ENCODE measurements around the gene PRKCA. TPM values are rescaled to one million over a fixed set of nuclear protein-coding genes. Genes with fewer than 3 reads are reported as not detected.
"Not testable (repeated sequence)": the region's sequence is repeated elsewhere in the genome, so short reads cannot be mapped to it uniquely, and the experiment has no call there.

PRKCA gene
- total RNA-seq, 1 experiment from 2014 or later: 20.7 TPM

DNA sequence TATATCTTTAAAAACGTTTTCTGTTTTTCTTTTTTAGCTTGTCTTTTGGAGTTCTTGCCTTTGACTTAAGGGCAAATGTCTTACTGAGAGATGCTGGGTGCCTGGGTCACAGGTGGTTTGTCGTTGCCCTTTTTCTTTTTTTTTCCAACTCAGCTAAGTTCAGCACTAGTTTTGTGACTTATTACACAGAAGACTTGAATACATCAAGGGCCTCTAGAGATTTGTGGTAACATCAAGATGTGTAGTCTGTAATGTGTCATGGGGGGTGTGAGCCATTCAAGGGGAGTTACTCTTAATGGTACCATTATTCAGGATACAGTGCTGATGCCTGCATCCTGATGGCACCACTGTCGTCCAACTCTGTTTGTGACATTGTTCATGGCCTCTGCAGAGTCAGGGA, 95.1 kb downstream of the PRKCA start:
- DNase-seq (ENCODE audit: unreplicated experiment): no peak
- ChIA-PET CTCF (interaction anchor here (0.6 kb wide), 1 partner anchor 123 kb away, joined by 3 read pairs; no protein-coding TSS in a partner anchor), POLR2A (no interaction called here)
- intact Hi-C loops (cut with micrococcal nuclease): no loop called here
- Mint-ChIP-seq H3K4me1 (ENCODE audit: insufficient read depth, unreplicated experiment) (peaks cover 2% of the 10 kb centered on the region), H3K4me3 (ENCODE audit: unreplicated experiment) (no peak overlapping the region), H3K9me3 (ENCODE audit: unreplicated experiment) (no peaks in the 10 kb centered on the region), H3K27ac (ENCODE audit: low read depth, unreplicated experiment) (no peak overlapping the region), H3K27me3 (ENCODE audit: insufficient read depth, unreplicated experiment) (no peaks in the 10 kb centered on the region), H3K36me3 (ENCODE audit: insufficient read depth, unreplicated experiment) (peaks cover 6% of the 10 kb centered on the region)
- BruUV-seq (replicated peaks): no TSS peak
- TF ChIP-seq, protein P1, sequence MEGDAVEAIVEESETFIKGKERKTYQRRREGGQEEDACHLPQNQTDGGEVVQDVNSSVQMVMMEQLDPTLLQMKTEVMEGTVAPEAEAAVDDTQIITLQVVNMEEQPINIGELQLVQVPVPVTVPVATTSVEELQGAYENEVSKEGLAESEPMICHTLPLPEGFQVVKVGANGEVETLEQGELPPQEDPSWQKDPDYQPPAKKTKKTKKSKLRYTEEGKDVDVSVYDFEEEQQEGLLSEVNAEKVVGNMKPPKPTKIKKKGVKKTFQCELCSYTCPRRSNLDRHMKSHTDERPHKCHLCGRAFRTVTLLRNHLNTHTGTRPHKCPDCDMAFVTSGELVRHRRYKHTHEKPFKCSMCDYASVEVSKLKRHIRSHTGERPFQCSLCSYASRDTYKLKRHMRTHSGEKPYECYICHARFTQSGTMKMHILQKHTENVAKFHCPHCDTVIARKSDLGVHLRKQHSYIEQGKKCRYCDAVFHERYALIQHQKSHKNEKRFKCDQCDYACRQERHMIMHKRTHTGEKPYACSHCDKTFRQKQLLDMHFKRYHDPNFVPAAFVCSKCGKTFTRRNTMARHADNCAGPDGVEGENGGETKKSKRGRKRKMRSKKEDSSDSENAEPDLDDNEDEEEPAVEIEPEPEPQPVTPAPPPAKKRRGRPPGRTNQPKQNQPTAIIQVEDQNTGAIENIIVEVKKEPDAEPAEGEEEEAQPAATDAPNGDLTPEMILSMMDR (IDR thresholded peaks at IDR 0.05; ENCODE audit: unreplicated experiment): no peak

DNA sequence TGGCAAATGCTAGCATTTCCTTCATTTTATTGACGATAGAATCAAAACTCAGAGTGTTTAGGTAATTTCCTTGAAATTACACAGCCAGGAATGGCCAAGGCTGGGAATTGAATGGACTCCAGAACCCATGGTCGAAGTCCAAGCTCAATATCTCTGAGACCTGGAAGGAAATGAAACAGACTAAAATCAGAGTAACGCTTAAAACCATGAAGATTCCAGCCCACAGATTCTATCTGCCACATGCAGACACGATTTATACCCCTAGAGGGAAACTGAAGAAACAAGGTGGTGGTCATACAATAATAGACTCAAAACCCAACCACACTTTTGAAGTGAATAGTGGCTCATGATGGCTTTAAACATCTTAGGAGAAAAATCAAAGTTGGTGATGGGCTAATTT, 95.6 kb downstream of the PRKCA start:
- H3K4me1 Mint-ChIP-seq (ENCODE audit: insufficient read depth, unreplicated experiment): peaks cover 6% of the 10 kb centered on the region
- POLR2A ChIA-PET: interaction anchor here (0.8 kb wide), 1 partner anchor 109 kb away, joined by 3 read pairs; no protein-coding TSS in a partner anchor
- no peak overlapping the region for H3K27ac Mint-ChIP-seq (ENCODE audit: low read depth, unreplicated experiment)
- no peaks in the 10 kb centered on the region for H3K9me3 Mint-ChIP-seq (ENCODE audit: unreplicated experiment)
- no peaks in the 10 kb centered on the region for H3K27me3 Mint-ChIP-seq (ENCODE audit: insufficient read depth, unreplicated experiment)
- no peak for DNase-seq (ENCODE audit: unreplicated experiment)
- no TSS peak for BruUV-seq (replicated peaks)
- CTCF ChIA-PET: no interaction called here
- intact Hi-C loops (cut with micrococcal nuclease): no loop called here
- TF ChIP-seq, protein P1 (IDR thresholded peaks at IDR 0.05; ENCODE audit: unreplicated experiment): no peak
- peaks cover 6% of the 10 kb centered on the region for H3K36me3 Mint-ChIP-seq (ENCODE audit: insufficient read depth, unreplicated experiment)
- H3K4me3 Mint-ChIP-seq (ENCODE audit: unreplicated experiment): no peak overlapping the region

DNA sequence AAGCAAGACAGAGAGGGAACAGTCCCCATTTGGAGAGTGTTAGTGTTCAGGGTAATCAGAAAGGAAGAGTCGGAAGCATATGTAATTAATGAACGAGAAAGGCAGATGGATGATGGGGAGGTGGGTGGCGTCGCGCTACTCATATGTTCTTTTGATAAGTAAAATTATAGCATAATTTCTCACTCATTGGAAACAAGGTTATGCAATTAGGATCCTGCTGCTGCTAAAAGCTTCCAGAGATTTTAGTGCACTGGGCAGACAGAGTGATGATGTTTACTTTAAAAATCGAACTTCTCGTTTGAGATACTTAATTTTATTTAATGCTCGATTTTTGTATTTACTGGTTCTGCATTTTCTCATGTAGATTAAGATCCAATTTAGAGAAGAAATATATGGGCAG, 96.2 kb downstream of the PRKCA start:
- Mint-ChIP-seq H3K27me3 (ENCODE audit: insufficient read depth, unreplicated experiment) (no peaks in the 10 kb centered on the region), H3K4me1 (ENCODE audit: insufficient read depth, unreplicated experiment) (peaks cover 6% of the 10 kb centered on the region), H3K4me3 (ENCODE audit: unreplicated experiment) (no peak overlapping the region), H3K9me3 (ENCODE audit: unreplicated experiment) (no peaks in the 10 kb centered on the region), H3K36me3 (ENCODE audit: insufficient read depth, unreplicated experiment) (peaks cover 6% of the 10 kb centered on the region), H3K27ac (ENCODE audit: low read depth, unreplicated experiment) (no peak overlapping the region)
- ChIA-PET CTCF (no interaction called here), POLR2A (interaction anchor here (0.8 kb wide), 1 partner anchor 108 kb away, joined by 3 read pairs; no protein-coding TSS in a partner anchor)
- BruUV-seq (replicated peaks): no TSS peak
- intact Hi-C loops (cut with micrococcal nuclease): no loop called here
- TF ChIP-seq, protein P1 (IDR thresholded peaks at IDR 0.05; ENCODE audit: unreplicated experiment): no peak
- no peak for DNase-seq (ENCODE audit: unreplicated experiment)

DNA sequence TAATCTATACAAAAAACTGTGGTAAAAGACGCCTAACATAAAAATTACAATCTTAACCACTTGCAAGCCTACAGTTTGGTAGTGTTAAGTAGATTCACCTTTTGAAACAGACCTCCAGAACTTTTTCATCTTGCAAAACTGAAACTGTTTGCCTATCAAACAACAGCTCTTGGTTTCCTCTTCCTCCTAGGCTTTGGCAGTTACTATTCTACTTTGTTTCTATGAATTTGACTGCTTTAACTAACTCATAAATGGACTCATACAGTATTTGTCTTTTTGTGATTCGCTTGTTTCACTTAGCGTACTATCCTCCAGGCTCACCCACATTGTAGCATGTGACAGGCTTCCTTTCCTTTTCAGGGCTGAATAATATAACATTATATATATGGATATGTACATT, 97.0 kb downstream of the PRKCA start:
- no TSS peak for BruUV-seq (replicated peaks)
- H3K4me1 Mint-ChIP-seq (ENCODE audit: insufficient read depth, unreplicated experiment): peaks cover 6% of the 10 kb centered on the region
- H3K4me3 Mint-ChIP-seq (ENCODE audit: unreplicated experiment): no peak overlapping the region
- ChIA-PET POLR2A (no interaction called here), CTCF (no interaction called here)
- no peak for DNase-seq (ENCODE audit: unreplicated experiment)
- H3K27ac Mint-ChIP-seq (ENCODE audit: low read depth, unreplicated experiment): no peak overlapping the region
- intact Hi-C loops (cut with micrococcal nuclease): no loop called here
- H3K27me3 Mint-ChIP-seq (ENCODE audit: insufficient read depth, unreplicated experiment): no peaks in the 10 kb centered on the region
- peaks cover 6% of the 10 kb centered on the region for H3K36me3 Mint-ChIP-seq (ENCODE audit: insufficient read depth, unreplicated experiment)
- TF ChIP-seq, protein P1 (IDR thresholded peaks at IDR 0.05; ENCODE audit: unreplicated experiment): no peak
- no peaks in the 10 kb centered on the region for H3K9me3 Mint-ChIP-seq (ENCODE audit: unreplicated experiment)

DNA sequence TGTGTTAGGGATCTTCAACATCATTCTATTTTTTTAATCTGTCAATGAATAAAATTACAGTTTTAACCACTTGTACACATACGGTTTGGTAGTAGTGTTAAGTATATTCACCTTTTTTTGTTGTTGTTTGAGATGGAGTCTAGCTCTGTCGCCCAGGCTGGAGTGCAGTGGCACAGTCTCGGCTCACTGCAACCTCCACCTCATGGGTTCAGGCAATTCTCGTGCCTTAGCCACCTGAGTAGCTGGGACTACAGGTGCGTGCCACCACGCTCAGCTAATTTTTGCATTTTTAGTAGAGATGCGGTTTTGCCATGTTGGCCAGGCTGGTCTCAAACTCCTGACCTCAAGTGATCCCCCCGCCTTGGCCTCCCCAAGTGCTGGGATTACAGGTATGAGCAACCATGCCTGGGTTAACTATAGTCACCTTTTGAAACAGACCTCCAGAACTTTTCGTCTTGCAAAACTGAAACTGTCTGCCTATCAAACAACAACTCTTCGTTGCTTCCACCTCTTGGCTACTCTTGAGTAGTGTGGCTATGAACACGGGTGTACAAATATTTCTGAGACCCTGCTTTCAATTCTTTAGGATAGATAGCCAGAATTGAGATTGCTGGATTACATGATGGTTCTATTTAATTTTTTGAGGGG, 97.8 kb downstream of the PRKCA start:
- H3K4me1 Mint-ChIP-seq (ENCODE audit: insufficient read depth, unreplicated experiment); H3K36me3 Mint-ChIP-seq (ENCODE audit: insufficient read depth, unreplicated experiment); H3K27ac Mint-ChIP-seq (ENCODE audit: low read depth, unreplicated experiment); CTCF ChIA-PET; H3K9me3 Mint-ChIP-seq (ENCODE audit: unreplicated experiment); DNase-seq (ENCODE audit: unreplicated experiment); H3K27me3 Mint-ChIP-seq (ENCODE audit: insufficient read depth, unreplicated experiment); POLR2A ChIA-PET; H3K4me3 Mint-ChIP-seq (ENCODE audit: unreplicated experiment); intact Hi-C loops (cut with micrococcal nuclease); BruUV-seq (replicated peaks): not testable (repeated sequence)

Data from MCF 10A (cell line).